ENCODE results near the gene ZBTB39.

- TF ChIP-seq CTCF (IDR thresholded peaks at IDR 0.05; ENCODE audit: insufficient read depth, low read length) (no peak), SPI1 (IDR thresholded peaks at IDR 0.05; ENCODE audit: borderline replicate concordance, low read depth) (no peak), GABPA (IDR thresholded peaks at IDR 0.05; ENCODE audit: low read depth) (no peak)
Observed at GRCh38 chr12:56983386-56983785, 23.0 kb downstream of the ZBTB39 start.
